ENCODE measurements around the gene SUN5.
"Not testable (repeated sequence)": the region's sequence is repeated elsewhere in the genome, so short reads cannot be mapped to it uniquely, and the experiment has no call there.

The SUN5 gene

GRCh38 chr20:32965115-32965514 lies 39.1 kb downstream of the SUN5 start:
- DNase-seq (ENCODE audit: low read depth): no peak

DNA sequence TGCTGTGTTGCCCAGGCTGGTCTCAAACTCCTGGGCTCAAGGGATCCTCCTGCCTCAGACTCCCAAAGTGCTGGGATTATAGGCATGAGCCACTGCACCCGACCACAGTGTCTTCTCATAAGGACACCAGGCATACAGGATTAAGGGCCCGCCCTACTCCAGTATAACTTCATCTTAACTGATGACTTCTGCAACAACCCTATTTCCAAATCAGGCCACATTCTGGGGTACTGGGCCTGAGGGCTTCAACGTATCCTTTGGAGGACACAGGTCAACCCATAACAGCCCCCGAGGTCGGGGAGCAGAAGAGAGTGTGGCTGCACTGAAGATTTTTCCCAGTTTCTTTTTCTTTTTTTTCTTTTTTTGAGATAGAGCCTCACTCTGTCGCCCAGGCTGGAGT lies 39.7 kb downstream of the SUN5 start:
- no peak for DNase-seq (ENCODE audit: low read depth)

DNA sequence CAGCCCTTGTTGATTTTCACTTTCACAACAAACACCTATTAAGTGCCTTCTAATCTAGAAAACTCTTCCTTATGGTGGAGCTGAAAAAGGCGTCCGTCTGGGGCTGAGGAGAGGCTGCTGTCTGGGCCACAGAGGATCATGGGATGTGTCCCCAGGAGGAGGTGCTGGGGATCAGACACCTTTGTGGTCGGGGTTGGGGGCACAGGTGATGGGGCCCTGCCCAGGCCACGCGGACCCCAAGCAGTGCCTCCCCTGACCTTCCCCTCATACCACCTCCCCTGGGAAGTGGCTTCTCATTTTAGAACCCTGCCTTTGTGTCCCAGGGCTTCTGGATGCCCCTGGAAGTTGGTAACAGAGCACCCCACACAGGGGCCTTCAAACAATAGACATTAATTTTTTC lies 41.1 kb downstream of the SUN5 start:
- no peak for DNase-seq (ENCODE audit: low read depth)

- DNase-seq (ENCODE audit: low read depth): not testable (repeated sequence)
Measured at GRCh38 chr20:32962646-32963045, 41.6 kb downstream of the SUN5 start.

DNA sequence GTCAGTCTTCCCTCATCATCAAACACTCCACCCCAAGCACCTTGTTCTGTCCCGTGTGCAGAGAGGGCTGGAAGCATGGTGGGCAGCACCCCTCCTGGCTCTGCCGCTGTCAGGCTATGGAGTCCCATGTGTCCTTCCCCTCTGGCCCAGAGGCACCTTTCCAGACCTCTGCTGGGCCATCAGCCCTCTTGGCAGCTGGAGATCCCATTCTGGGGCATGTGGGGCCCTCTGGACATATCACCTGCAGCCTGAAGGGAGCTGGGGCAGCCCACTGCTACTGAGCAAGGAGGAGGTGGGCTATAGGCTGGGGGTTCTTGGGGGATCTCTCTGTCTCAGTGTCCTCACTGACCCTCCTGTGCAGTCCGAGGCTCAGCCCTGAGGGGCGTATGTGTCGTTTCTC lies 42.2 kb downstream of the SUN5 start:
- DNase-seq (ENCODE audit: low read depth): no peak

- DNase-seq (ENCODE audit: low read depth): no peak
Measured at GRCh38 chr20:32960849-32961731, 43.1 kb downstream of the SUN5 start.

DNA sequence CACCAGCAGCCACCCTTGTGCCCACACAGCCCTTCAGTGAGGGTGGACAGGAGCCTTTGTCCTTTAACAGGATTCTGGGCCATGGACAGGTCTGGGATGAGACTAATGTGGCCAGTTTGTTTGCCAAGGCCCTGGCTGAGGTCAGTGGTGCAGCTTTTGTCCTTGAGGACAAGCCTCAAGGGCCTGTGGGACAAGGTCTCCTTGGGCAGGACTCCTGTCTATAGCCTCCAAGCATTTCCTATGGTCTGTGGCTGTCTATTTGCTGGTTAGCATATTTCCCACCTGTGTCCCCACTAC lies 44.1 kb downstream of the SUN5 start:
- no peak for DNase-seq (ENCODE audit: low read depth)

- no peak for DNase-seq (ENCODE audit: low read depth)
Measured at GRCh38 chr20:32959351-32960221, 44.6 kb downstream of the SUN5 start.

- no peak for DNase-seq (ENCODE audit: low read depth)
Measured at GRCh38 chr20:32958574-32958973, 45.7 kb downstream of the SUN5 start.

DNA sequence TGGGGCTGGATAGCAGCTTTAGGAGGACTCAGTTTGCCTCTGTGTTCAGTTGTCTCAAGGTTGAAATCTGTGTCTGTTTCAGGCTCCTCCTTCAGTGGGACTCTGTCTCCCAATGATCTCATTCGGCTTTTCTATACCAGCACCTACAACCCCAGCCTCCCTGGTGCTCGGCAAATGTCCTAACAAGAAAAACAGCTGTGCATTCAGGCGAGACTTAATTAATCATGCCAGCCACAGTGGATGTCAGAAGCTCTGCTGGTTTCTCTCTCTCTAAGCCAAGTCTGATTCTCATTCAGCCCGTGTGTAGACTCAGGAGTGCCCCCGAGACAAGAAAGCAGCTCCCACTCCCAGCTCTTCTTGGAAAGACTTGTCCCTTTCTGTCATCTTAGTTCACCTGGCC lies 46.8 kb downstream of the SUN5 start:
- no peak for DNase-seq (ENCODE audit: low read depth)

GRCh38 chr20:32950539-32950938 lies 53.7 kb downstream of the SUN5 start:
- not testable (repeated sequence) for DNase-seq (ENCODE audit: low read depth)

GRCh38 chr20:32946629-32947028 lies 57.6 kb downstream of the SUN5 start:
- DNase-seq (ENCODE audit: low read depth): no peak

DNA sequence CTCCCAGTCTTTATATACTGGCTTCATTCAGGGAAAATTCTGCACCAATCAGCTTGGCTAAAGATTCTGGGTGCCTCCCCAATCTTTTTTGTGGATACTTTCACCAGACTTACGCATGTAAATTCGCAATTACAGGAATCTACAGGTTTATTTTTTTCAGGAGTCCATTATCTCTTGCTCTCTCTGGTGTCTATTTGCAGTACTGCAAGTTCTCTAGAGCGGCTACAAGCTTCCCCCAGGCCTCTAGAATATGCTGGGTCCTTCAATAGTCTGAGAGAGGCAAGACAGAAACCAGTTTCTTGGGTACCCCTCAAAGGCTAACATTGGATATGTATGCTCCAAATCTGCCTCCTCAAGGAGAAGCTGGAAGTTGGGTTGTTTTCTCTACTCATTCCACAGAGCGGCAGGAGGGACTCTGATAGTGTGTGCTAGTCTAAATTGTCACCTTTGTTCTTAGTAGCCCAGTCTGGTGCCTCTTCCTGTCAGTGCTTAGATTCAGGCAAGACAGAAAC lies 58.5 kb downstream of the SUN5 start:
- no peak for DNase-seq (ENCODE audit: low read depth)

- no peak for DNase-seq (ENCODE audit: low read depth)
Measured at GRCh38 chr20:32943490-32944052, 60.7 kb downstream of the SUN5 start.

DNA sequence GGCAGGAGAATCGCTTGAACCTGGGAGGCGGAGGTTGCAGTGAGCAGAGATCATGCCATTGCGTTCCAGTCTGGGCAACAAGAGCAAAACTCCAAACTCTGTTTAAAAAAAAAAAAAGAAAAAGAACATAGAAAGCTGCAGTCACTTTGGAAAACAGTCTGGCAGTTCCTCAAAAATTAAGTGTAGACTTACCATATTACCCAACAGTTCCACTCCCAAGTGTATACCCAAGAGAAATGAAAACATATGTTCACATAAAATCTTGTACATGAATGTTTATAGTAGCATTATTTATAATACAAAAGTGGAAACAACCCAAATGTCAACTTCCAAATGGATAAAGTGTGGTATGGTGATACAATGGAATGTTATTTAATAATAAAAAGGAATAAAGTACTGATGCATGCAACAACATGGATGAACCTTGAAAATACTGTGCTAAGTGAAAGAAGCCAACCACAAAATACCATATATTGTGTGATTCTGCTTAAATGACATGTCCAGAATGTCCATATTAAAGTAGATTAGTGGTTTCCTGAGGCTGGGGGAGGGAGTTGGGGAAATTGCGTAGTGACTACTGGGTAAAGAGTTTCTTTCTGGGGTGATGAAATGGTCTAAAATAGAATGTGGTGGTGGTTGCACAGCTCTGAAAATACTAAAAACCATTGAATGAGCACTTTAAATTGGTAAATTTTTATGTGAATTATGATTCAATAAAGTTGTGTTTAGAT lies 62.9 kb downstream of the SUN5 start:
- no peak for DNase-seq (ENCODE audit: low read depth)

GRCh38 chr20:32934580-32934979 lies 69.7 kb downstream of the SUN5 start:
- DNase-seq (ENCODE audit: low read depth): no peak

Measured in activated T-cell treated with anti-CD3 and anti-CD28 coated beads for 48 hours (primary cell).